Activated B cell treated with CpG ODN at 0.5 μM for 24 hours (primary cell): ENCODE measurements around the gene TMEM212. TPM values are rescaled to one million over a fixed set of nuclear protein-coding genes. Genes with fewer than 3 reads are reported as not detected.

Experiments
- ATAC-seq: fragments of 200-7000 bp; cut with Tn5 transposase; one replicate; pipeline ENCODE4 v1.10.0; 2021; ENCODE audit warnings: low read depth, mild to moderate bottlenecking, moderate library complexity
- CTCF ChIA-PET: fragments of 350-600 bp; sonication (Branson Sonifier 250); formaldehyde crosslinking; loops from one replicate; lab custom pipeline; 2021; ENCODE audit warnings: antibody characterized with exemption; lab: Charles Lee
- POLR2A ChIA-PET: fragments of 350-600 bp; sonication (Branson Sonifier 250); formaldehyde crosslinking; loops from one replicate; lab custom pipeline; 2021; ENCODE audit warnings: antibody characterized with exemption; lab: Charles Lee
- DNase-seq: peaks from one replicate; pipeline ENCODE4 v3.0.0; 2022
- H3K27ac Mint-ChIP-seq: one replicate; pipeline ENCODE4 v1.8.0; 2020; ENCODE audit warnings: mixed read lengths
- H3K27me3 Mint-ChIP-seq: one replicate; pipeline ENCODE4 v1.8.0; 2021; ENCODE audit warnings: mixed read lengths
- H3K36me3 Mint-ChIP-seq: one replicate; pipeline ENCODE4 v1.8.0; 2021; ENCODE audit warnings: low read depth, mixed read lengths
- H3K4me1 Mint-ChIP-seq: one replicate; pipeline ENCODE4 v1.8.0; 2021; ENCODE audit warnings: mixed read lengths
- H3K4me3 Mint-ChIP-seq: one replicate; pipeline ENCODE4 v1.8.0; 2020; ENCODE audit warnings: mild to moderate bottlenecking, mixed read lengths
- H3K9me3 Mint-ChIP-seq: one replicate; pipeline ENCODE4 v1.8.0; 2020; ENCODE audit warnings: mixed read lengths
- CTCF ChIP-seq: fragments of 200-600 bp; IDR thresholded peaks from one replicate; pipeline ENCODE4 v1.8.0; 2022; ENCODE audit warnings: antibody characterized with exemption, mild to moderate bottlenecking
- intact Hi-C: fragments of 100-400 bp; cut with micrococcal nuclease; formaldehyde crosslinking; loops from one replicate; pipeline ENCODE4 v1.15.1; 2024
- total RNA-seq: library from RNA; stranded (reverse); gene quantifications from 2 replicates; pipeline ENCODE4 v1.2.3, GENCODE V29; 2022

TMEM212 gene
- total RNA-seq, 1 donor from 2014 or later: not detected

GRCh38 chr3:171892457-171892856 lies 49.3 kb downstream of the TMEM212 start:
- Mint-ChIP-seq H3K27me3 (peaks cover 5% of the 10 kb centered on the region), H3K4me3 (no peak overlapping the region), H3K36me3 (no peaks in the 10 kb centered on the region), H3K4me1 (no peaks in the 10 kb centered on the region), H3K9me3 (peaks cover 3% of the 10 kb centered on the region), H3K27ac (no peak overlapping the region)
- no peak for ATAC-seq
- CTCF ChIA-PET: no interaction called here
- POLR2A ChIA-PET: no interaction called here
- no peak for DNase-seq
- intact Hi-C loops: no loop called here
- no peak for TF ChIP-seq CTCF

GRCh38 chr3:171895291-171895690 lies 52.1 kb downstream of the TMEM212 start:
- ChIA-PET POLR2A (no interaction called here), CTCF (no interaction called here)
- intact Hi-C loops: no loop called here
- no peak for TF ChIP-seq CTCF
- Mint-ChIP-seq H3K36me3 (no peaks in the 10 kb centered on the region), H3K27me3 (peaks cover 5% of the 10 kb centered on the region), H3K9me3 (no peaks in the 10 kb centered on the region), H3K4me3 (no peak overlapping the region), H3K4me1 (no peaks in the 10 kb centered on the region), H3K27ac (no peak overlapping the region)
- ATAC-seq (no peak), DNase-seq (no peak)

GRCh38 chr3:171895900-171896299 lies 52.8 kb downstream of the TMEM212 start:
- CTCF ChIA-PET: no interaction called here
- intact Hi-C loops: no loop called here
- no peak for DNase-seq

GRCh38 chr3:171896316-171896715 lies 53.2 kb downstream of the TMEM212 start:
- H3K4me1 Mint-ChIP-seq: no peaks in the 10 kb centered on the region
- peaks cover 5% of the 10 kb centered on the region for H3K27me3 Mint-ChIP-seq
- ChIA-PET POLR2A (no interaction called here), CTCF (no interaction called here)
- ATAC-seq (no peak), DNase-seq (no peak)
- H3K4me3 Mint-ChIP-seq: no peak overlapping the region
- no peak for TF ChIP-seq CTCF
- no peaks in the 10 kb centered on the region for H3K36me3 Mint-ChIP-seq
- no peak overlapping the region for H3K27ac Mint-ChIP-seq
- H3K9me3 Mint-ChIP-seq: no peaks in the 10 kb centered on the region
- intact Hi-C loops: no loop called here

More at GRCh38 chr3:171895900-171896299, 52.8 kb downstream of the TMEM212 start:
- peaks cover 5% of the 10 kb centered on the region for H3K27me3 Mint-ChIP-seq
- no peak overlapping the region for H3K27ac Mint-ChIP-seq
- no peak for ATAC-seq
- no peak overlapping the region for H3K4me3 Mint-ChIP-seq
- H3K9me3 Mint-ChIP-seq: no peaks in the 10 kb centered on the region
- POLR2A ChIA-PET: no interaction called here
- H3K4me1 Mint-ChIP-seq: no peaks in the 10 kb centered on the region
- no peak for TF ChIP-seq CTCF
- H3K36me3 Mint-ChIP-seq: no peaks in the 10 kb centered on the region

GRCh38 chr3:171898192-171898591 lies 55.0 kb downstream of the TMEM212 start:
- ATAC-seq (no peak), DNase-seq (no peak)
- no peak overlapping the region for H3K4me3 Mint-ChIP-seq
- CTCF ChIA-PET: no interaction called here
- H3K27me3 Mint-ChIP-seq: peaks cover 8% of the 10 kb centered on the region
- intact Hi-C loops: no loop called here
- H3K4me1 Mint-ChIP-seq: no peaks in the 10 kb centered on the region
- H3K9me3 Mint-ChIP-seq: no peaks in the 10 kb centered on the region
- POLR2A ChIA-PET: no interaction called here
- no peak for TF ChIP-seq CTCF
- no peak overlapping the region for H3K27ac Mint-ChIP-seq
- no peaks in the 10 kb centered on the region for H3K36me3 Mint-ChIP-seq
